IgD-negative memory B cell (primary cell): ENCODE data around the gene ZNF689. TPM values are rescaled to one million over a fixed set of nuclear protein-coding genes. Genes with fewer than 3 reads are reported as not detected.
"Not testable (repeated sequence)": the region's sequence is repeated elsewhere in the genome, so short reads cannot be mapped to it uniquely, and the experiment has no call there.

Source experiments
- H3K27ac Mint-ChIP-seq, 3 donors: one replicate each; pipeline ENCODE4 v1.8.0; 2020 to 2022; ENCODE audit warnings: mild to moderate bottlenecking in 3 of 3, mixed read lengths in 3 of 3, moderate library complexity in 1 of 3
- H3K27me3 Mint-ChIP-seq: one replicate; pipeline ENCODE4 v1.8.0; 2021; ENCODE audit warnings: mixed read lengths
- H3K36me3 Mint-ChIP-seq: one replicate; pipeline ENCODE4 v1.8.0; 2020; ENCODE audit warnings: mild to moderate bottlenecking, mixed read lengths
- H3K4me1 Mint-ChIP-seq, 3 donors: one replicate each; pipeline ENCODE4 v1.8.0; 2020 to 2022; ENCODE audit warnings: mixed read lengths in 3 of 3, mild to moderate bottlenecking in 1 of 3
- H3K4me3 Mint-ChIP-seq, 4 donors: one replicate each; pipeline ENCODE4 v1.8.0; 2020 to 2022; ENCODE audit warnings: mild to moderate bottlenecking in 4 of 4, mixed read lengths in 4 of 4, moderate library complexity in 3 of 4
- H3K9me3 Mint-ChIP-seq, 3 donors: one replicate each; pipeline ENCODE4 v1.8.0; 2020 to 2021; ENCODE audit warnings: mixed read lengths in 3 of 3, mild to moderate bottlenecking in 1 of 3
- polyA plus RNA-seq: library from polyadenylated mRNA; unstranded; fragments of 300-500 nt; fragmentation: Illumina TruSeq; gene quantifications from one replicate; pipeline ENCODE4 v1.2.3, GENCODE V29; 2021

ZNF689 gene
- polyA plus RNA-seq, 1 donor from 2014 or later: 12.8 TPM

DNA sequence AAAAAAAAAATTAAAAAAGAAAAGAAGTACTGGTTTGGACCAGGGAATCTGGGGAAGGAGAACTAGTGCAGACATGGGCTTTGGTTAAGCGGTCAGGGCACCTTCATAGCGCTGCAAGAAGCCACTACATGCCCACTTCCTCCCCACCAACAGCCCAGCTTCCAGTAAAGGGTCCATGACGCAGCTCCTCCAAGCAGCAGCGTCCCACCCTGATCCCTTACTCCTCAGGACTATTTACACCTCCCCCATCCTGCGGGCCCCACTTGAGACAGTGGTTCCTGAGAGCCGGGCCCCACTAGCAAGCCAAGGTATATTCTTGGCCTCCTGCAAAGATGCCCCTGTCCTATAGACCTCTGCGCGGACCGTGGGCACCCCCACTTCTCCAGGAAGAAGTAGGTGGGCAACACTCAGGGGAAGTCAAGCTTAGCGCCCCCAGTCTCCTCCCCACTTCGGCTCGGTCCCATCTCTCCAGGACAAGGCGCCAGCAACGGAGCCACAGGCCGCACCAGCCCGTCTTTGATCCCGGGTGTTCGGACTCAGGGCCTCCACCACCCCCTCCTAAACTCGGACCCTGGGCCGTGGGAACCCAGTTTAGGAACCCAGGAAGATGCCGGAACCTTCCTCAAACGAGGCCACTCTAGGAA is 39.7 kb upstream of the ZNF689 start:
- H3K4me3 Mint-ChIP-seq: peak overlapping the region; percentile 90 to 100 (median 98)
- H3K27me3 Mint-ChIP-seq: no peaks in the 10 kb centered on the region
- peaks cover 1% of the 10 kb centered on the region for H3K36me3 Mint-ChIP-seq
- peaks cover 7 to 15% (median 14%) of the 10 kb centered on the region in 3 donors for H3K4me1 Mint-ChIP-seq
- H3K27ac Mint-ChIP-seq: peak overlapping the region; percentile 93 to 98 (median 96)
- H3K9me3 Mint-ChIP-seq: no peaks in the 10 kb centered on the region

DNA sequence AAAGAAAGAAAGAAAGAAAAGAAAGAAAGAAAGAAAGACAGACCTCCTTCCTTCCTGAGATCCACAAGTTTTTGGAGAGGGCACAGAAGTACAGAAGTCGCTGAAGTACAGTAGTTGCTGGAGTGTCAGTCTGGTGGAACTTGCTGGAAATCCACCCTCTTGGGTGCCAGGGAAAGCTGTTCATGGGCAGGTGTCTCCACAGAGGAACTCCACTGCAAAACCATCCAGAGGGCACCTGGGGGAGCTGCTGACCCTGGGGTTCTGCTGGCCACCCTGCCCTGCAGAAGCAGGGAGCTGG is 37.0 kb upstream of the ZNF689 start:
- Mint-ChIP-seq H3K36me3 (peaks cover 1% of the 10 kb centered on the region), H3K27me3 (no peaks in the 10 kb centered on the region), H3K4me1 (peaks cover 7 to 12% (median 11%) of the 10 kb centered on the region in 3 donors), H3K9me3 (no peaks in the 10 kb centered on the region), H3K27ac (no peak overlapping the region), H3K4me3 (no peak overlapping the region)

DNA sequence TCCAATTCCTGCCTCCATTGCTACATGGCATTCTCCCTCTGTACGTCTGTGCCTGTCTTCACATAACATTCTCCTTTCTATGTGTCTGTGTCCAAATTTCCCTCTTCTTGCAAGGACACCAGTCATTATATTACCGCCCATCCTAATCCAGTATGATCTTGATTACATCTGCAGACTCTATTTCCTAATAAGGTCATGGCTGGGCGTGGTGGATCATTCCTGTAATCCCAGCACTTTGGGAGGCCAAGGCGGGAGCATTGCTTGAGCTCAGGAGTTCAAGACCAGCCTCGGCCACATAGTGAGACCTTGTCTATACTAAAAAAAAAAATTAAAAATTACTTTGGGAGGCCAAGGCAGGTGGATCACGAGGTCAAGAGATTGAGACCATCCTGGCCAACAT is 35.5 kb upstream of the ZNF689 start:
- no peak overlapping the region for H3K27ac Mint-ChIP-seq
- peaks cover 4 to 6% (median 5%) of the 10 kb centered on the region in 3 donors for H3K4me1 Mint-ChIP-seq
- H3K9me3 Mint-ChIP-seq: no peaks in the 10 kb centered on the region
- H3K36me3 Mint-ChIP-seq: peaks cover 3% of the 10 kb centered on the region
- H3K4me3 Mint-ChIP-seq: no peak overlapping the region
- H3K27me3 Mint-ChIP-seq: no peaks in the 10 kb centered on the region

DNA sequence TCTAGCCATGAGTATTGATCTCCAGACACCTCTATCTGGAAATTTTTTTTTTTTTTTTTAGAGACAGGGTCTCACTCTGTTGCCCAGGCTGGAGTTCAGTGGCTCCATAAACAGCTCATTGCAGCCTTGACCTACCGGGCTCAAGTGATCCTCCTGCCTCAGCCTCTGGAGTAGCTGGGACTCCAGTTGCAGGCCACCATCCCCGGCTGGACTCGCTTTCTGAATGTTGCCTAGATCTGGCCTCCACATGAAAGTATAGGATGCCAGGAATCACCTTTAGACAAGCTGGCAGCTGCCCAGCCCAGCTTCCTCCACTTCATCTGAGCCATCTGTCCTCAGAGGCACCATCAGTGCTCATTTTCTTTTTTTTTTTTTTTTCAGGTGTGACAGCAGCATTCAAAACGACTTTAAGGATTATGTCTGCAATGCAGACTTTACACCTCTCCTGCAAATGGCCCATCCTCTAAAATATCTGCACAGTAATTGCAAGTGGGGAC is 34.2 kb upstream of the ZNF689 start:
- H3K27me3 Mint-ChIP-seq: no peaks in the 10 kb centered on the region
- no peaks in the 10 kb centered on the region for H3K9me3 Mint-ChIP-seq
- peaks cover 3% of the 10 kb centered on the region for H3K36me3 Mint-ChIP-seq
- H3K4me3 Mint-ChIP-seq: no peak overlapping the region
- H3K4me1 Mint-ChIP-seq: no peaks in the 10 kb centered on the region
- H3K27ac Mint-ChIP-seq: no peak overlapping the region

DNA sequence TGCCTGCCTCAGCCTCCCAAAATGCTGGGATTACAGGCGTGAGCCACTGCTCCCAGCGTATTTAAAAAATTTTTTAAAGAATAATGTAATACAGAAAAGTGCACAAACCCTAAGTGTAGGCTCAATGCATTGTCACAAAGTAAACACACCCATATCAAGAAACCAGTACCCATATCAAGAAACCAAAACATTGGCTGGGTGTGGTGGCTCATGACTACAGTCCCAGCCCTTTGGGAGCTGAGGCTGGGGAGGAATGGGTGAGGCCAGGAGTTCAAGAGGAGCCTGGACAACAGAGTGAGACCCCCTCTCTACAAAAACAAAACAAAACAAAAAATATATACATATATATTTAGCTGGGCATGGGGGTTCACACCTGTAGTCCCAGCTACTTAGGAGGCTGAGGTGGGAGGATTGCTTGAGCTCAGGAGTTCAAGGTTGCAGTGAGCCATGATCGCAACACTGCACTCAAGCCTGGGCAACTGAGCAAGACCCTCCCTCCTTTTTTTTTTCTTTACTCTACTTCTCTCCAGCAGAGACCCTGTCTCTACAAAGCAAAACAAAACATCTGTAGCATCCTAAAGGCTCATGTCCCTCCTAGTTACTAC is 31.3 kb upstream of the ZNF689 start:
- peaks cover 0 to 2% (median 1%) of the 10 kb centered on the region in 3 donors for H3K4me1 Mint-ChIP-seq
- H3K36me3 Mint-ChIP-seq: peaks cover 1% of the 10 kb centered on the region
- peak overlapping the region in 1 of 3 donors; percentile 43 for H3K27ac Mint-ChIP-seq
- no peak overlapping the region for H3K4me3 Mint-ChIP-seq
- no peaks in the 10 kb centered on the region for H3K27me3 Mint-ChIP-seq
- H3K9me3 Mint-ChIP-seq: no peaks in the 10 kb centered on the region

DNA sequence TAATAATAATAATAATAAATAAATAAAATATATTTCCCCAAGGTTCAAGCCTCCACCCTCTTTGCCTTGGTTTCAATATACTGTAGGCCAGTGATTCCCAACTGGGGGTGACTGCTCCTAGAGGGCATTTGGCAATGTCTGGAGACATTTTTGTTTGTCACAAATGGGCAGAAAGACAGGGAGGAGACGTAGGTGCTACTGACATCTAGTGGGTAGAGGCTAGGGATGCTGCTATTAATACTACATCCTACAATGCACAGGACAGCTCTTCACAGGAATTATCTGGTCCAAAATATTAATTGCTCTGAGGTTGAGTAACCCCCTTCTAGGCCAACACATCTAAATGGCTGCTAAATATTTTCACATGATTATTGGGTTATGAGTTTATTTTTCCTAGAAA is 27.8 kb upstream of the ZNF689 start:
- no peaks in the 10 kb centered on the region for H3K9me3 Mint-ChIP-seq
- H3K27ac Mint-ChIP-seq: peak overlapping the region in 1 of 3 donors; percentile 8
- H3K36me3 Mint-ChIP-seq: peaks cover 1% of the 10 kb centered on the region
- H3K4me1 Mint-ChIP-seq: peaks cover 10 to 14% (median 12%) of the 10 kb centered on the region in 3 donors
- H3K4me3 Mint-ChIP-seq: peak overlapping the region in 2 of 4 donors; percentile 6 to 35
- no peaks in the 10 kb centered on the region for H3K27me3 Mint-ChIP-seq

DNA sequence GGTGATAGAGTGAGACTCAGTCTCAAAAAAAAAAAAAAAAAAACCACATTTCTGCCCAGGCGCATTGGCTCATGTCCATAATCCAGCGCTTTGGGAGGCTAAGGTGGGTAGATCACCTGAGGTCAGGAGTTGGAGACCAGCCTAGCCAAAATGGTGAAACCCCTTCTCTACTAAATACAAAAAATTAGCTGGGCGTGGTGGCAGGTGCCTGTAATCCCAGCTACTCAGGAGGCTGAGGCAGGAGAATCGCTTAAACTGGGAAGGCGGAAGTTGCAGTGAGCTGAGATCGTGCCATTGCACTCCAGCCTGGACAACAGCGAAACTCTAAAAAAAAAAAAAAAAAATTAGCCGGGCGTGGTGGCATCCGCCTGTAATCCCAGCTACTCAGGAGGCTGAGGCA is 26.9 kb upstream of the ZNF689 start:
- H3K9me3 Mint-ChIP-seq, H3K27ac Mint-ChIP-seq, H3K27me3 Mint-ChIP-seq, H3K36me3 Mint-ChIP-seq, H3K4me3 Mint-ChIP-seq: not testable (repeated sequence)
- peaks cover 10 to 14% (median 12%) of the 10 kb centered on the region in 3 donors for H3K4me1 Mint-ChIP-seq

DNA sequence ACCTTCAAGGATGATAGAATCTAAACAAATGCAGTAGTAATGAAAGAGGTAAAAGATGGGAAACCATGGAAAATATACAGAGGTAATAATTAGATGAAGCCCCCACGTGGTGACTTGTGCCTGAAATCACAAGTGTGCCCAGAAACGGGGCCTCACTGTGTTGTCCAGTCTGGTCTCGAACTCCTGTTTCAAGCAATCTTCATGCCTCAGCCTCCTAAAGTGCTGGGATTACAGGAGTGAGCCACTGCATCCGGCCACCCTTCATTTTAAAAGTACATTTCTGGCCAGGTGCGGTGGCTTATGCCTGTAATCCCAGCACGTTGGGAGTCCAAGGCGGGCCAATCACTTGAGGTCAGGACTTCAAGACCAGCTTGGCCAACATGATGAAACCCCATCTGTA is 26.4 kb upstream of the ZNF689 start:
- Mint-ChIP-seq H3K4me3 (peak overlapping the region in 1 of 4 donors; percentile 17), H3K27me3 (no peaks in the 10 kb centered on the region), H3K36me3 (no peaks in the 10 kb centered on the region)

DNA sequence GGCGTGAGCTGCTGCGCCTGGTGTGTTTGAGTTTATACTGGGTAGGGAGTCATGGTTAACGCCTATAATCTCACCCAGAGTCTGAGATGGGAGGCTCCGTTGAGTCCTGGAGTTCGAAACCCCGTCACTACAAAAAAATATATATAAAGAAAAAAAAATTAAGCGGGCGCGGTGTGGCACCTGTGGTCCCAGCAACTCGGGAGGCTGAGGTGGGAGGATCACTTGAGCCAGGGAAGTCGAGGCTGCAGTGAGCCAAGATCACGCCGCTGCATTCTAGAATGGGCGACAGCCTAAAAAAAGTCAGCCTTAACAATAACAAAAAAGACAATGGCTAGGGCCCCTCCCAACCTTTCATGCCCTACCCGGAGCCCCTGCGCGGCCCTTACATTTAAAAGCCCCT is 23.3 kb upstream of the ZNF689 start:
- Mint-ChIP-seq H3K27ac (peak overlapping the region; percentile 84 to 99 (median 99)), H3K9me3 (no peaks in the 10 kb centered on the region), H3K4me1 (peaks cover 14 to 18% (median 18%) of the 10 kb centered on the region in 3 donors), H3K27me3 (no peaks in the 10 kb centered on the region), H3K4me3 (peak overlapping the region; percentile 80 to 96 (median 95)), H3K36me3 (peaks cover 2% of the 10 kb centered on the region)

More for the DNA sequence above, 26.4 kb upstream of the ZNF689 start:
- Mint-ChIP-seq H3K27ac (peak overlapping the region in 1 of 3 donors; percentile 62), H3K9me3 (no peaks in the 10 kb centered on the region), H3K4me1 (peaks cover 10 to 14% (median 12%) of the 10 kb centered on the region in 3 donors)

DNA sequence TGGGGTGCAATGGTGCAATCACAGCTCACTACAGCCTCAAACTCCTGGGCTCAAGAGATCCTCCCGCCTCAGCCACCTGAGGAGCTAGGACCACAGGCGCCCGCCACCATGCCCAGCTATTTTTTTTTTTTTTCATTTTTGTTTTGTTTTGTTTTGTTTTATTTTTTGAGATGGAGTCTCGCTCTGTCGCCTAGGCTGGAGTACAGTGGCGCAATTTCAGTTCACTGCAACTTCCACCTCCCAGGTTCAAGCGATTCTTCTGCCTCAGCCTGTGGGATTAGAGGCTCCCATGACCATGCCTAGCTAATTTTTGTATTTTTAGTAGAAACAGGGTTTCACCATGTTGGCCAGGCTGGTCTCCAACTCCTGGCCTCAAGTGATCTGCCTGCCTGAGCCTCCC is 22.3 kb upstream of the ZNF689 start:
- H3K4me3 Mint-ChIP-seq, H3K27ac Mint-ChIP-seq, H3K9me3 Mint-ChIP-seq, H3K36me3 Mint-ChIP-seq, H3K27me3 Mint-ChIP-seq: not testable (repeated sequence)
- peaks cover 14 to 18% (median 16%) of the 10 kb centered on the region in 3 donors for H3K4me1 Mint-ChIP-seq

DNA sequence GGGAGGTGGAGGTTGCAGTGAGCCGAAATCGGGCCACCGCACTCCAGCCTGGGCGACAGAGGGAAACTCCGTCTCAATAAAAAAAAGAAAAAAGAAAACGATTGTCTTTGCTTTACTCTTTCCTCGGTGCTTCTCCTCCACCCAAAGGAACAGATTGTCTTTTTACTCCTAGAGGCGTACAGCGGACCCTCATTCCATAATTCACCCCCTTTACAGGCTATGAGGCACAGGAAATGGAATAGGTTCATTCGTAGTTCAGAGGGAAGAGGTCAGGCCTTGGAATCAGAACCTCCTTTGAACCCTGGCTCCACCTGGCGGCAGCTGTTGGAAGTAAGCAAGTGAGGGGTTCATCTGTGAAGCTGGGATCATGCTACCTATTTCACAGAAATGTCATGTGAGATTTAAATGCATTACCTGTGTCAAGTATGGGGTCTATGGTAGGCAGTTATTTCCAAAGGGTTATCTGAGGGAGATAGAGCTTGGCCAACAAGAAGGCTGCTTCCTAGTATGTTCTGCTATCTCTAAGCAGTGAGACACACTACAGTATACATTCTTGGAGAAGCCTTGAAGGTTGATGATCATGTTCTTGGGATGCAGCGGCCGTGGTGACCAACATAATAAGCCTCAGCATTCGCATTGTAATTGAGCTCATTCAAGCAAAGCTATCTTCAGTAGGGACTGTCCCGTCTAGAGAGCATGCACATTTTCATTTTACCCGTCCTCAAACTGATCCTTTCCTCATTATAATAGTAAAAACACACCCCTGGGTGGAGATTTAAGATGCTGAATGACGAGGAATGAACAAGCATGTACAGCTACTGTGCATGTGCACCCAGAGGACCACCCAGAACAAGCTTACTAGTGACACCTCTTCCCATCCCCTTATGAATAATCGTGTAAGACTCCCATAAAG is 18.7 kb upstream of the ZNF689 start:
- peak overlapping the region; percentile 56 to 95 (median 82) for H3K4me3 Mint-ChIP-seq
- peaks cover 4 to 6% (median 5%) of the 10 kb centered on the region in 3 donors for H3K4me1 Mint-ChIP-seq
- H3K27me3 Mint-ChIP-seq: peaks cover 2% of the 10 kb centered on the region
- peak overlapping the region in 2 of 3 donors; percentile 27 to 36 for H3K27ac Mint-ChIP-seq
- no peaks in the 10 kb centered on the region for H3K9me3 Mint-ChIP-seq
- H3K36me3 Mint-ChIP-seq: peaks cover 2% of the 10 kb centered on the region

DNA sequence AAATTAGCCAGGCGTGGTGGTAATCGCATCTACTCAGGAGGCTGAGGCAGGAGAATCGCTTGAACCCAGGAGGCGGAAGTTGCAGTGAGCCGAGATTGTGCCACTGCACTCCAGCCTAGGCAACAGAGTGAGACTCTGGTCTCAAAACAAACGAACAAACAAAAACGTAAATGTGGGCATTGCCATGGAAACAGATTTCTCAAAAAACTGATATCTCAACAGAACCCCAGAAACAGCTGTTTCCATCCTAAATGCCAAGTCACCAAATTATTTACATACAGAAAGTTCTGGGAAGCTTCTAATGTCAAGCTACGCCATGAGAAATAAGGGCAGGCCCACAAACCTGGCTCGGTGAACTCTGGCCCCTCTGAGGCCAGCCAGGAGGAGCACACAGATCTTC is 16.0 kb upstream of the ZNF689 start:
- Mint-ChIP-seq H3K36me3 (peaks cover 2% of the 10 kb centered on the region), H3K9me3 (no peaks in the 10 kb centered on the region), H3K27ac (no peak overlapping the region), H3K4me1 (peaks cover 4 to 6% (median 5%) of the 10 kb centered on the region in 3 donors), H3K4me3 (peak overlapping the region in 1 of 4 donors; percentile 27), H3K27me3 (peaks cover 9% of the 10 kb centered on the region)

DNA sequence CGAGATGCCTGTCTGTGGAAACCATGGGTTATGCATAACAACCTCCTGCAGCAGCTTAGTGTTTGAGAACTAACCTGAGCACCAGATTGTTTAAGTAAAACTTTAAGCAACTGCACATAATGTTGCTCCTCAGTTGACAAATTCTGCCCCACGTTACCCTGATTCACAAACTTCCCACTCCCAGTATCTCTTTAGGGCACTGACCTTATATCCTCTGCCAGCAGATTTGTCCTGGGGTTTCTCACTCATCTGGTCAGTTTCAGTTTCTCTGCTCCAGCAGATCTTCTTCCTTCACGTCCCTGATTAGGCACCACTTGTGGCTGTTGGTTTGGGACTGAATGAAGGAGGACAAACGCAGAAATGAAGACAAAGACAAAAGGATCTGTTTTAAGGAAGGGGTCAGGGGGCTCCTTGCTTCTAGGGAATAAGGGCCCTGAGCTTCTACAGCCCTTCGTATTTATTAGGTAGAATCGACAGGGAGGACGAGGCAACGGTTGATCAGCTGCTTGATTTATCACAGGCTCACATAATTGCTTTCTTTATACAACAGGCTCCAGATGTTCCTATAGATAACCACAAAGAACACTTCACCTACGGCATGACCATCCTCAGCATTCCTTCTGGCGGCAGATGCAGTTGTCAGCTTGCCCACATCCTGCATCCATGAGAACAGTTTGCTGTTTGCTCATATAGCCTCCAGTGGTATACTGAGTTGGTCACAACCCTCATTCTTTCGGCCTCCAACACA is 13.5 kb upstream of the ZNF689 start:
- Mint-ChIP-seq H3K9me3 (no peaks in the 10 kb centered on the region), H3K4me1 (peaks cover 2 to 3% (median 2%) of the 10 kb centered on the region in 3 donors), H3K27me3 (peaks cover 15% of the 10 kb centered on the region), H3K27ac (no peak overlapping the region), H3K4me3 (peak overlapping the region in 1 of 4 donors; percentile 53), H3K36me3 (peaks cover 3% of the 10 kb centered on the region)

DNA sequence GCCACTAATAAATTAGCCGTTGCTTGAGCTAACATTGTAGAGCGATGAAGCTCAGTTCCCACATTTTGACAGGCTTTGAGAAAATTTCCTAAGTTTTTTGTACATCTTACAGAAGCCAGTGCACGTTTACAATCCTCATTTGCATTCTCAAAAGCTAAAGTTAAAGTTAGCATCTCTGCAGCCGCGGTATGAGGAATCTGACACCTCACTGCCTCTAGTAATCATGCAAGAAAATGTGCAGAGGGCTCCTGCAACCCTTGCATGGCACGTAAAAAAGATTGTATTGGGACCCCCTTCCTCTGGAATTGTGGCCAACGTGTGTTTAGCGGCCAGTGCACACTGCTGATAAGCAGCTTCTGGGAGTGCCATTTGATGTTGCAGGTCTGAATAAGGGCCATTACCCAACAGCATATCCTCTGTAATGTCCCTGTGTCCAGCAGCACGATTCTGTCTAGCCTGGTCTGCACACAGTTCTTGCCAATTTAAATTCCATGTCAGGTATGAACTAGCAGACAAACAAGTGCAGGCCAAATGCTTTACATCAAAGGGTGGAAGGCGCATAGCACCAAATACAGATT is 12.4 kb upstream of the ZNF689 start:
- no peaks in the 10 kb centered on the region for H3K9me3 Mint-ChIP-seq
- no peak overlapping the region for H3K27ac Mint-ChIP-seq
- no peaks in the 10 kb centered on the region for H3K4me1 Mint-ChIP-seq
- peaks cover 1% of the 10 kb centered on the region for H3K36me3 Mint-ChIP-seq
- peaks cover 16% of the 10 kb centered on the region for H3K27me3 Mint-ChIP-seq
- no peak overlapping the region for H3K4me3 Mint-ChIP-seq
